Measurements from ENCODE around the gene TMED8. TPM values are rescaled to one million over a fixed set of nuclear protein-coding genes. Genes with fewer than 3 reads are reported as not detected.

Gene TMED8
- total RNA-seq, 1 experiment from 2014 or later, result 14.2 TPM

DNA sequence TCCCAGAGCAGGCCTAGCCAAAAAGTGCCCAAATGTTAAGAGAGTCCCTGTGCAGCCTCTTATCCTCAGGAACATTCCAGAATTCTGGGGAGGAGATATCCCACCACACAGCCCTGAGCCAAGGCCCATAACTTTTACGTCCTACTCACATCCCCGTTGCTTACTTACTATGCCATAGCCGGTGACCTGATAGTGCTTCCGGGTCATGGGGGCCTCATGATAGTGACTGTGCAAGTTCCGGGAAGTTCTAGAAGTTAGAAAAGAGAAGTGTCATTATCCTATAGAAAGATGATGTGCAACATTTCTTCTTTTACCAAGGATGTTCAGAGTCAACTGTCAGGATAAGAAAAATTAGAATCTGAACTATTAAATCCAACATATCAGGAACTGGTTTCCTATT lies 90.3 kb downstream of the TMED8 start:
- POLR2A ChIA-PET, result no interaction called here
- no peaks in the 10 kb centered on the region for H3K9me3 Mint-ChIP-seq
- no peaks in the 10 kb centered on the region for H3K4me1 Mint-ChIP-seq
- no peak for ATAC-seq
- peaks cover 43% of the 10 kb centered on the region for H3K36me3 Mint-ChIP-seq
- H3K27ac Mint-ChIP-seq, result no peak overlapping the region
- no peak overlapping the region for H3K4me3 Mint-ChIP-seq
- no peak for TF ChIP-seq ZNF423 (CRISPR knock-in tag; IDR thresholded peaks at IDR 0.05)
- TF ChIP-seq ZNF671 (CRISPR knock-in tag; IDR thresholded peaks at IDR 0.05), result no peak
- TF ChIP-seq, protein P1, sequence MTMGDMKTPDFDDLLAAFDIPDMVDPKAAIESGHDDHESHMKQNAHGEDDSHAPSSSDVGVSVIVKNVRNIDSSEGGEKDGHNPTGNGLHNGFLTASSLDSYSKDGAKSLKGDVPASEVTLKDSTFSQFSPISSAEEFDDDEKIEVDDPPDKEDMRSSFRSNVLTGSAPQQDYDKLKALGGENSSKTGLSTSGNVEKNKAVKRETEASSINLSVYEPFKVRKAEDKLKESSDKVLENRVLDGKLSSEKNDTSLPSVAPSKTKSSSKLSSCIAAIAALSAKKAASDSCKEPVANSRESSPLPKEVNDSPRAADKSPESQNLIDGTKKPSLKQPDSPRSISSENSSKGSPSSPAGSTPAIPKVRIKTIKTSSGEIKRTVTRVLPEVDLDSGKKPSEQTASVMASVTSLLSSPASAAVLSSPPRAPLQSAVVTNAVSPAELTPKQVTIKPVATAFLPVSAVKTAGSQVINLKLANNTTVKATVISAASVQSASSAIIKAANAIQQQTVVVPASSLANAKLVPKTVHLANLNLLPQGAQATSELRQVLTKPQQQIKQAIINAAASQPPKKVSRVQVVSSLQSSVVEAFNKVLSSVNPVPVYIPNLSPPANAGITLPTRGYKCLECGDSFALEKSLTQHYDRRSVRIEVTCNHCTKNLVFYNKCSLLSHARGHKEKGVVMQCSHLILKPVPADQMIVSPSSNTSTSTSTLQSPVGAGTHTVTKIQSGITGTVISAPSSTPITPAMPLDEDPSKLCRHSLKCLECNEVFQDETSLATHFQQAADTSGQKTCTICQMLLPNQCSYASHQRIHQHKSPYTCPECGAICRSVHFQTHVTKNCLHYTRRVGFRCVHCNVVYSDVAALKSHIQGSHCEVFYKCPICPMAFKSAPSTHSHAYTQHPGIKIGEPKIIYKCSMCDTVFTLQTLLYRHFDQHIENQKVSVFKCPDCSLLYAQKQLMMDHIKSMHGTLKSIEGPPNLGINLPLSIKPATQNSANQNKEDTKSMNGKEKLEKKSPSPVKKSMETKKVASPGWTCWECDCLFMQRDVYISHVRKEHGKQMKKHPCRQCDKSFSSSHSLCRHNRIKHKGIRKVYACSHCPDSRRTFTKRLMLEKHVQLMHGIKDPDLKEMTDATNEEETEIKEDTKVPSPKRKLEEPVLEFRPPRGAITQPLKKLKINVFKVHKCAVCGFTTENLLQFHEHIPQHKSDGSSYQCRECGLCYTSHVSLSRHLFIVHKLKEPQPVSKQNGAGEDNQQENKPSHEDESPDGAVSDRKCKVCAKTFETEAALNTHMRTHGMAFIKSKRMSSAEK (CRISPR knock-in tag; IDR thresholded peaks at IDR 0.05; ENCODE audit: borderline replicate concordance), result no peak
- TF ChIP-seq, protein P2, sequence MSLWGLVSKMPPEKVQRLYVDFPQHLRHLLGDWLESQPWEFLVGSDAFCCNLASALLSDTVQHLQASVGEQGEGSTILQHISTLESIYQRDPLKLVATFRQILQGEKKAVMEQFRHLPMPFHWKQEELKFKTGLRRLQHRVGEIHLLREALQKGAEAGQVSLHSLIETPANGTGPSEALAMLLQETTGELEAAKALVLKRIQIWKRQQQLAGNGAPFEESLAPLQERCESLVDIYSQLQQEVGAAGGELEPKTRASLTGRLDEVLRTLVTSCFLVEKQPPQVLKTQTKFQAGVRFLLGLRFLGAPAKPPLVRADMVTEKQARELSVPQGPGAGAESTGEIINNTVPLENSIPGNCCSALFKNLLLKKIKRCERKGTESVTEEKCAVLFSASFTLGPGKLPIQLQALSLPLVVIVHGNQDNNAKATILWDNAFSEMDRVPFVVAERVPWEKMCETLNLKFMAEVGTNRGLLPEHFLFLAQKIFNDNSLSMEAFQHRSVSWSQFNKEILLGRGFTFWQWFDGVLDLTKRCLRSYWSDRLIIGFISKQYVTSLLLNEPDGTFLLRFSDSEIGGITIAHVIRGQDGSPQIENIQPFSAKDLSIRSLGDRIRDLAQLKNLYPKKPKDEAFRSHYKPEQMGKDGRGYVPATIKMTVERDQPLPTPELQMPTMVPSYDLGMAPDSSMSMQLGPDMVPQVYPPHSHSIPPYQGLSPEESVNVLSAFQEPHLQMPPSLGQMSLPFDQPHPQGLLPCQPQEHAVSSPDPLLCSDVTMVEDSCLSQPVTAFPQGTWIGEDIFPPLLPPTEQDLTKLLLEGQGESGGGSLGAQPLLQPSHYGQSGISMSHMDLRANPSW (CRISPR knock-in tag; conservative IDR thresholded peaks at IDR 0.05; ENCODE audit: low read depth), result no peak
- TF ChIP-seq GABPB1 (CRISPR knock-in tag; IDR thresholded peaks at IDR 0.05), result no peak
- DNase-seq (ENCODE audit: low spot score), result no peak
- CTCF ChIA-PET, result no interaction called here
- no peaks in the 10 kb centered on the region for H3K27me3 Mint-ChIP-seq (ENCODE audit: low read depth)

Other genes with a start within 250 kb of the TMED8 start
- 38.6 to 47.7 TPM (median 39.3 TPM) in 3 replicates for gene ZDHHC22, start 235.3 kb downstream of the TMED8 start, total RNA-seq (2021)
- gene TMEM63C, start 195.3 kb downstream of the TMED8 start, total RNA-seq (2021), result 3.6 to 8.8 TPM (median 6.0 TPM) in 3 replicates
- gene NGB, start 105.9 kb downstream of the TMED8 start, total RNA-seq (2021), result 0.14 to 0.46 TPM (median 0.33 TPM) in 3 replicates
- 31.3 to 38.7 TPM (median 35.2 TPM) in 3 replicates for gene POMT2, start 56.2 kb downstream of the TMED8 start, total RNA-seq (2021)
- 35.6 to 40.2 TPM (median 38.2 TPM) in 3 replicates for gene GSTZ1, start 56.1 kb downstream of the TMED8 start, total RNA-seq (2021)
- 0.27 to 0.42 TPM (median 0.30 TPM) in 3 replicates for gene SAMD15, start 285 bp upstream of the TMED8 start, total RNA-seq (2021)
- gene NOXRED1, start 46.4 kb upstream of the TMED8 start, total RNA-seq (2021), result 0.11 to 0.44 TPM (median 0.20 TPM) in 3 replicates
- gene VIPAS39, start 80.5 kb upstream of the TMED8 start, total RNA-seq (2021), result 17.0 to 18.5 TPM (median 17.9 TPM) in 3 replicates
- gene AHSA1, start 81.0 kb upstream of the TMED8 start, total RNA-seq (2021), result 137 to 186 TPM (median 160 TPM) in 3 replicates
- 0.80 to 1.4 TPM (median 1.3 TPM) in 3 replicates for gene ISM2, start 121.7 kb upstream of the TMED8 start, total RNA-seq (2021)
- gene SPTLC2, start 239.5 kb upstream of the TMED8 start, total RNA-seq (2021), result 38.2 to 40.1 TPM (median 39.6 TPM) in 3 replicates

All from WTC11 (cell line).